ENCODE data around the gene KCNG2. TPM values are rescaled to one million over a fixed set of nuclear protein-coding genes. Genes with fewer than 3 reads are reported as not detected.

Gene KCNG2
- total RNA-seq, 6 experiments from 2014 or later: not detected

- Histone ChIP-seq H3K36me3 (peaks cover 0 to 26% (median 7%) of the 10 kb centered on the region in 4 donors), H3K4me3 (peak overlapping the region in 2 of 3 donors; percentile 24 to 29), H3K27ac (peak overlapping the region in 2 of 3 donors; percentile 83 to 93), H3K4me1 (peaks cover 0 to 93% (median 44%) of the 10 kb centered on the region in 4 donors), H3K9me3 (no peaks in the 10 kb centered on the region), H3K27me3 (no peaks in the 10 kb centered on the region)
- DNase-seq (peak; percentile 35 to 85 (median 82)), ATAC-seq (peak; percentile 29 to 62 (median 57))
- TF ChIP-seq POLR2A (IDR thresholded peaks at IDR 0.05): no peak
- no peak for TF ChIP-seq CTCF (IDR thresholded peaks at IDR 0.05)
- intact Hi-C loops (cut with DNase I): no loop called here
- WGBS (ENCODE audit: insufficient coverage, low coverage, low lambda C conversion rate, missing lambda C conversion rate): 28% methylated on average over 11 of the region's 16 CpGs
Observed at GRCh38 chr18:79941473-79942119, 143.9 kb downstream of the KCNG2 start.

GRCh38 chr18:79942211-79942610, 144.5 kb downstream of the KCNG2 start:
- peaks cover 0 to 94% (median 43%) of the 10 kb centered on the region in 4 donors for H3K4me1 ChIP-seq
- no peak for DNase-seq
- intact Hi-C loops (cut with DNase I): no loop called here
- WGBS (ENCODE audit: insufficient coverage, low coverage, low lambda C conversion rate, missing lambda C conversion rate): 33% methylated on average over 7 of the region's 7 CpGs
- H3K4me3 ChIP-seq: peak overlapping the region in 2 of 3 donors; percentile 24 to 29
- H3K36me3 ChIP-seq: peaks cover 0 to 25% (median 7%) of the 10 kb centered on the region in 4 donors
- peak in 1 of 4 donors; percentile 0 for ATAC-seq
- TF ChIP-seq CTCF (IDR thresholded peaks at IDR 0.05) (no peak), POLR2A (IDR thresholded peaks at IDR 0.05) (no peak)
- peak overlapping the region in 2 of 3 donors; percentile 83 to 93 for H3K27ac ChIP-seq
- no peaks in the 10 kb centered on the region for H3K9me3 ChIP-seq
- H3K27me3 ChIP-seq: no peaks in the 10 kb centered on the region

GRCh38 chr18:79942786-79943607, 145.3 kb downstream of the KCNG2 start:
- Histone ChIP-seq H3K4me3 (no peak overlapping the region), H3K9me3 (no peaks in the 10 kb centered on the region), H3K36me3 (peaks cover 0 to 26% (median 7%) of the 10 kb centered on the region in 4 donors), H3K27ac (peak overlapping the region in 2 of 3 donors; percentile 83 to 93), H3K4me1 (peaks cover 0 to 91% (median 41%) of the 10 kb centered on the region in 4 donors), H3K27me3 (no peaks in the 10 kb centered on the region)
- no peak for TF ChIP-seq CTCF (IDR thresholded peaks at IDR 0.05)
- TF ChIP-seq POLR2A (IDR thresholded peaks at IDR 0.05): no peak
- 45% methylated on average over 13 of the region's 31 CpGs for WGBS (ENCODE audit: insufficient coverage, low coverage, low lambda C conversion rate, missing lambda C conversion rate)
- DNase-seq (peak in 2 of 3 donors; percentile 44 to 51), ATAC-seq (peak in 1 of 4 donors; percentile 10)
- intact Hi-C loops (cut with DNase I): no loop called here

- ATAC-seq (no peak), DNase-seq (peak in 1 of 3 donors; percentile 49)
- intact Hi-C loops (cut with DNase I): no loop called here
- peaks cover 0 to 26% (median 6%) of the 10 kb centered on the region in 4 donors for H3K36me3 ChIP-seq
- no peaks in the 10 kb centered on the region for H3K9me3 ChIP-seq
- no peaks in the 10 kb centered on the region for H3K27me3 ChIP-seq
- H3K4me3 ChIP-seq: no peak overlapping the region
- H3K27ac ChIP-seq: peak overlapping the region in 2 of 3 donors; percentile 83 to 93
- TF ChIP-seq POLR2A (IDR thresholded peaks at IDR 0.05) (no peak), CTCF (IDR thresholded peaks at IDR 0.05) (no peak)
- peaks cover 0 to 91% (median 37%) of the 10 kb centered on the region in 4 donors for H3K4me1 ChIP-seq
- 61% methylated on average over 3 of the region's 20 CpGs for WGBS (ENCODE audit: insufficient coverage, low coverage, low lambda C conversion rate, missing lambda C conversion rate)
Observed at GRCh38 chr18:79943608-79944125, 145.9 kb downstream of the KCNG2 start.
